Fibroblast of skin of right biceps (primary cell): ENCODE data around the gene CAPN10.
"Not testable (repeated sequence)": the region's sequence is repeated elsewhere in the genome, so short reads cannot be mapped to it uniquely, and the experiment has no call there.

Experiments
- DNase-seq: peaks from one replicate; pipeline ENCODE4 v3.0.0-alpha.2; 2013

The CAPN10 gene

GRCh38 chr2:240604291-240604938, 17.9 kb downstream of the CAPN10 start:
- DNase-seq = no peak

DNA sequence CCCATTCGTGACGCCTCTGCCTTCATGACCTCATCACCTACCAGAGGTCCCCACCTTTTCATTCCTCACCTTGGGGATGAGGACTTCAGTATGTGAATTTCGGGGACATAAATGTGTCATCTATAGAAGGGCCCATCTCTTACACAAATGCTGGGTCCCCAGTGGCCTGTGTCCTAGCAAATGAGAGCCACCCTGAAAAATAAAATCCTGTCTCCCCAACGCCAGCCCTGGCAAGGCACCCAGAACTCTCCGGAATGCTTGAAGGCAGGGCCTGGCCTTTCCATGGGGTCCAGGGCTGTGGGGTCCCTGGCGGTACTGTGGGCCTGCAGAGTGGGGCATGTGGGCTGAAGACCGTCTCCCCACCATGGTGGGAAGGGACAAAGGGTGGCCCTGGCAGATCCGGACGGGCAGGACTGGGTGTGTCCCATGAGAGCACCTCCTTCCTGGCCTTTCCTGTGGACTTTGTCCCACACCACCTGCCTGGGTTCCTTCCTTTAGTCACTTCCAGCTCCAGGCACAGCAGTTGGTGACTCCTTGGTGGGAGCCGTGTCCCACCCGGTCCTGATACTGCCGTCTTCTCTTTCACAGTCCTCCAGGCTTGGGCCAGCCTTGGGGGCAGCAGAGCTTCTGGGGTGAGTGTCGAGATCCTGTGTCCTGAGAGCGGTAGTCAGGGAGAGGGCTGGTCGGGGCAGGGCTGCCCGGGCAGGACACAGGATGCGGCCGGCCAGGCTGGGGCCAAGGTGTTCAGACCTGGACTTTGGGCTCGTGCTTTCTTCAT, 18.6 kb downstream of the CAPN10 start:
- no peak for DNase-seq

DNA sequence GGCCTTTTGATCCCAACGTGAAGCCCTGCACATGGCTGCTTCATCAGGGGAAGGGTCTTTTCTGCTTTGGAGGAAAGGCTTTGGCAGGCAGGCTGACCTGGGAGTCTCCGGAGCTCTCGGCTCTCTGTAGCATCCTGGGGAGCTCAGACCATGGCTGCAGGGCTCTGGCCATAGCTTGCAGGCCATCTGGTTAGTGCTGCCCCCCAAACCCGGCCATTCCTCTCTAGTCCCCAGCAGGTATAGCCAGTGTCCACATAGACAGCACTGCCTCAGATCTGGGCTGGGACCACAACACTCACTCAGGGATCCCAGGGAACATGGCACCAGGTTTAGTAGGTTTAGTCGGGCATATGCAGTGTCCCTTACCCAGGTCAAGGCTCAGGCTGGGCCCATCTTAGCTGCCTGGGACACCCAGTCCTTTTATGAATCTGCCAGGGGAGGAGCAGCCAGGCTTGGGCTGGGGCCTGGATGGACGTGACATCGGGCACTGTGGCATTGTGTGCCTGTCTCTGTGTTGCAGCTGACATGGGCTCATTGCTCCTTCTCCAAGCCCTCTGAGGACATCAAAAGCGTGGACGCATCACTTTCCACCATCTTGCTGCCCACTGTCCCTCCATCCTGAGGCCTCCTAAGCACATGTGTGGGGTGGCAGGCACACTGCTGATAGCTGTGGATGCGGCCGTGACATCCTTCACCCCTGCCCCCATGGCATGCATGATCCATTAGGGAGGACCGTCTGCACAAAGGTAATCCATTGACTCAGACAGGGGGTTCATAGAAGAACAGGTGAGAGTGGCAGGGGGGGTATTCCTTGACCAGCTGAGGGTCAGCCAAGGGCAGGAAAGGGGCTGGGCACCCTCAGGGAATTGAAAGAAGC, 19.6 kb downstream of the CAPN10 start:
- no peak for DNase-seq

DNA sequence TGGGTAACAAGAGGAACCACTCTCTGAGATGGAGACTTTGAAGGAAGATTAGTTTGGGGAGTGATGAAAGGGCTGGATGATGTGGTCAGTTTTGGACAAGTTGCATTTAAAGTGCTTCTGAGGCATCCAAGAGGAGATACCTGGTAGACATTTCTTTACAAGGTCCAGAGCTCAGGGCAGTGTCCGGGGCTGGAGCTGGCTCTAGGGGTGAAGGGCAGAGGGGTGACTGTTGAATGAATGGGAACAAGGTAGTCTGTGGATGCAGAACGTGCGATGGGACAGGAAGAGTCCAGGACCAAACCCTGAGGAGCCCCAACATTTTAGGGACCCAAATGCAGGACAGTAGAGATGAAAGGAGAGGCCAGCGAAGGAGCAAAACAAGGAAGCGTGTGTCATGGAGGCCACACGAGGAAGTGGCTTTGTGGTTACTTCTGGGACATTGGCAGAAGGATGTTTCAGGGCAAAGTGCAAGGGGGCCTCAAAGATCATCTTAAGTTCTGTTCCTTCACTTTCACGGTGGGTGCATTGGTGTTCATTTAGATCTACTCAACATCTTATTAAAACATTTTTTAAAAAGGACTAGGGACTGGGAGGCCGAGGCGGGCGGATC, 25.2 kb downstream of the CAPN10 start:
- no peak for DNase-seq

GRCh38 chr2:240613781-240614180, 27.2 kb downstream of the CAPN10 start:
- no peak for DNase-seq

- no peak for DNase-seq
These were observed 27.9 kb downstream of the CAPN10 start for GRCh38 chr2:240614391-240614790.

- DNase-seq = no peak
These were observed 28.9 kb downstream of the CAPN10 start for GRCh38 chr2:240615396-240615795.

- no peak for DNase-seq
These were observed 29.4 kb downstream of the CAPN10 start for GRCh38 chr2:240615820-240616547.

DNA sequence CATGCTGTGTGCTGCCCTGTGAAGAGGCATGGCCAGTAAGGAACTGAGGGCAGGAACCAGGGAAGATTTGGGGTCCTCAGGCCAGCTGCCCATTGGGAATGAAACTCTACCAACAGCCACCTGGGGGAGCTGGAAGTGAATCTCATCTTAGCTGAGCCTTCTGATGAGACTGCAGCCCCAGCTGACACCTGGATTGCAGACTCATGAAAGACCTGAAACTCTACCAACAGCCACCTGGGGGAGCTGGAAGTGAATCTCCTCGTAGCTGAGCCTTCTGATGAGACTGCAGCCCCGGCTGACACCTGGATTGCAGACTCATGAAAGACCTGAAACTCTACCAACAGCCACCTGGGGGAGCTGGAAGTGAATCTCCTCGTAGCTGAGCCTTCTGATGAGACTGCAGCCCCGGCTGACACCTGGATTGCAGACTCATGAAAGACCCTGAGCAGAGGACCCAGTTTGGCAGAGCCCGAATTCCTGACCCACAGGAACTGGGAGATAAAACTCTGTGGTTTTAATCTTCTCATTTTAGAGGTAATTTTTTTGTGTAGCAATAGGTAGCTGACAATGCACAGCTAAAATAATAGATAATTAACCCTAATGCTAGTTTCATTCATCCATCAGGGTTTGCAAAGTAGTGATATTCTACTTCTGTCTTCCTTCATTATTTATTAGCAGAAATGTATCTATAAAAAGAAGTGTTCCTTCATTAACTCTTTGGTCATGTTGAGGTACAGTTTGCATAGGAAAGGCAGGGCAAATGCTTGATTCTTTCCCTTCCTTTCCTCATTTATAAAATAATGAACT, 30.5 kb downstream of the CAPN10 start:
- not testable (repeated sequence) for DNase-seq

DNA sequence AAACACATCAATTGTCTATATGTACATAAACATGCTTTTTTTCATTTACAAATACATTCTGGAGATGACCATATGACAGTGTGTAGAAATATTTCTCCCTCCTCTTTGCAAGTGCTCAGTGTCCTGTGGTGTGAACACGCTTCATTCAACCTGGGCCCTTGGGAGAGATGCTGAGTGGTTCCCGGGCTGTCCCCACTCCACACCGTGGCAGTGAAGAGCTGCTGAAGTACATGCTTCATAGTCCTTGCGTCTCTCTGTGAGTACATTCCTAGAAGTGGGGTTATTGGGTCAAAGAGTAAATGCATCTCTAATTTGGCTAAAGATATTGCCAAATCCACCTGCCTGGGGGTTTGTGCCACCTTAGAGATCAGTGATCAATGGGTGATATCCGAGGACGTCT, 32.2 kb downstream of the CAPN10 start:
- DNase-seq = no peak

DNA sequence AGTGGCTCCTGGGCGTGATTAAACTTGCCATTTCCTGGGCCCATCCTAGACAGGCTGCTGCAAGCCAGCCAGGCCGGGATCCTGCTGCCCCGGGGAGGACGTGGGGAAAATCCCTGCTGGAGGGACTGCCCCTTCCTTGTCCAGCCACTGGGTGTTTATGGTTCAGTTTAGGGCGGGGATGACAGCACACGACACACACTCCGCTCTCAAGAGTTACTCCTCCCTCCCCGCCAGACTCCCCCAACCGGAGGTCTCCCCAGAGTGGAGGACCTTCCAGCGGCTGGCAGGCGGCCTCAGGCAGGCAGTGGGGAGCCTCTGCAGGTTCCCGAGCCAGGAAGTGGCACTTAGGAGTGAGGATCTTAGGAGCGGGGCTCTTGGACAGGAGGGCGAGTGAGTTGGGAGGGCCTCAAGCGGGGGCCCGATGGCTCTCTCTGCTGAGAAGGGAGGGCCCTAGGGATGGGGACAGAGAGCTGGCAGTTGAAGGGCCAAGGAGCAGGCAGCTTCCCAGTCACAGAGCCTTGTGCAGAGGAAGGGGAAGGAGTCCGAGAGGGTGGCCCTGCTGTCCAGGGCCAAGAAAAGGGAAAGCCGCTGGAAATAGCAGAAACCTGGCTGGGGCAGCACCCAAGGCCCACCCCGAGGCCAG, 33.1 kb downstream of the CAPN10 start:
- no peak for DNase-seq

GRCh38 chr2:240620149-240620731, 33.7 kb downstream of the CAPN10 start:
- DNase-seq = no peak

- DNase-seq = no peak
These were observed 34.3 kb downstream of the CAPN10 start for GRCh38 chr2:240620859-240621258.

- DNase-seq = no peak
These were observed 35.5 kb downstream of the CAPN10 start for GRCh38 chr2:240622060-240622411.

- peak; percentile 29 for DNase-seq
These were observed 36.1 kb downstream of the CAPN10 start for GRCh38 chr2:240622531-240623235.

DNA sequence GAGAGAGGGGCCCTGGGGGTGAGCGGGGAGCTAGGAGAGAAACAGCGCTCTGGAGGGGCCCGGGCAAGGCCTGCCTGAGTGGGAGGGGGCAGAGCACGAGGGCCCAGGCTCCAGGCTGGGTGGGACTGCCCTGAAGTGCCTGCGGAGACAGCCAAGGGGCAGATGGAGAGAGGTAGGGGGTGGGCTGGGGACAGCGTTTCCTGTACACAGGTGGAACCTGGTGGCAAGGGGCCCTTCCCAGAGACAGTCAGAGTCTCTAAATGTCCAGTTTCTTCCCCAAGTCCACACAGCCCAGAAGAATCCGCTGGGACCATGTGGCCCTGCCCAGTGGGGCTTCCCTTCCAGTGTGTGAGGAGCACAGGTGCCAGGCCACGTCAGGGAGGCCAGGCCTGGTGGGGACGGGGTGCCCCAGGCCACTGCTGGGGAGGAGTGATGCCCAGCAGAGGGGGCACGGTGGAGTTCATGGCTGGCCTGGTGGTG, 37.0 kb downstream of the CAPN10 start:
- no peak for DNase-seq

DNA sequence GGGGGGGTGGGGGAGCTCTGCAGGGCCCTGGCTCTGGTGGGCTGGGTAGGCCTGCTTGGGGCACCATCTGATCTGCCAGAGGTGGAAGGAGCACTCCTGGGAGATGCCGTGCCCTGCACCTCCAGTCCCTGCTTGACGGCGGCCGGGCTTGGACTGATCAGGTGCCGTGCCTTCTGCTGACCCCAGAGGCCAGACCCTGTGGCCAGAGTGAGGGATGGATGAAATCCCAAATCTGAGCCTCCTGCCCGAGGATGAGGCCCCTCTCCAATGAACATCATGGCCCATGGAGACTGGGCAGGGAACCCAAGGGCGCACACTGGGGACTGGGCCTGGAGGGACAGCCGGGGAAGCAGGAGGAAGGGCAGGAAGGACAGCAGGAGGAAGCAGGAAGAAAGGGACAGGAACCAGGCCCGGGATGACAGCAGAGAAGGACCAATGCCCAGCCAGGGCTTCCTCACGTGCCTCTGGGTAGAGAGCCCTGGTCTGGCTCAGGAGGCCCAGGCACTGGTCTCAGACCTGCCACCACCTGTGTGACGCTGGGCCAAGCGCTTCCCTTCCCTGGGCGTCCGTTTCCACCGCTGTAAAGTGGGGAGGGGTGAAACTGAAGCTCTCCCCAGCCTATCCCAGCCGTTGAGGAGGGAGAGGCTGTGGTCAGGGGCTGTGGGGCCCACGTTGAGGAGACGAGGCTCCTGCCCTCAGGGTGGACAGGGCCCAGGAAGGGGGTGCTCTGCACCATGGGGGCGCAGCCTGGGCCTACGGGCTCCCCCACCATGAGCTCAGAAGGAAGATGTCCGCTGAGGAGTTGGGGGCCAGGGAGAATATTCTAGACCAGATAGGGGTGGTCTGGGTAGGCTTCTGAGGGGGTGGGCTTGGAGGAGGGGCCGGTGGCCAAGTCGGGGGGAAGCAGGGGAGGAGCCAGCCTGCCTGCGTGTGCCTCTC, 37.7 kb downstream of the CAPN10 start:
- no peak for DNase-seq

DNA sequence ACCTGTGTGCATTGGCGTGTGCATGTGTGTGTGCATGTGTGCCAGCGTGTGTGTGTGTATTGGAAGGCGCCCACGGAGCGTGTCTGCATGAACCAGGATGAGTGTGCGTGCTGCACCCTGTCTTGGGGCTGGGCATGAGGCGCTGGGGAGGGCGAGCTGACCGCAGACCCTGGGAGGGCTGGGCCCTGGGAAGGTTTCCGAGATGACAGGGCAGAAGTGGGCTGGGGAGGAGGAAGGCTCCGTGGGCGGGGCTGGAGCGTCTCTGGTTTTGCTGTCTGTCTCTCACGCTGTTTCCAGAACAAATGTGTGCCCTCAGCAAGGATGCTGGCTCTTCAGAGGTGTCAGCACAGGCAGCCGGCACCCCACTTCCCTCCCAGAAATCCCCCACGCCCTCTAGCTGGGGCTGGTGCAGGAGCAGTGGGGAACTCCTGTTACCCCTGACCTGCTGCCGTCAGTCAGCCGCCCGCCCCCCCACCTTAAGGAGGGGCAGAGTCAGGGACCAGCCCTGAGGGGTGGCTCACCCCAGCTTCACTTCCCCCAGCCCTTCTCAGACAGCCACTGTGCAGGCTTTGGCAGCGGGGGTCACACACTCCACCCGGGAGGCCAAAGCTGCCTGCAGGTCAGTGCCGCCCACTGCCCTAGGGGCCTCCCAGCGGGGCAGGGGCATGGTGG, 38.6 kb downstream of the CAPN10 start, which contains the start of gene GPR35:
Gene GPR35 (plus strand): TSS at position 531 of the 672 bp plus-strand sequence. CDS start 4,473 bp downstream, outside the sequence.
- DNase-seq = peak; percentile 82
